NCI-H2227 (cell line): Measurements from ENCODE around the gene TRMT10B.
"Not testable (repeated sequence)": the region's sequence is repeated elsewhere in the genome, so short reads cannot be mapped to it uniquely, and the experiment has no call there.

Source experiments
- DNase-seq: peaks from one replicate; lab custom pipeline; 2025; ENCODE audit not compliant: unreplicated experiment; lab: John Stamatoyannopoulos, UW

Gene TRMT10B

GRCh38 chr9:37798677-37799076, 45.1 kb downstream of the TRMT10B start:
- DNase-seq, result no peak

DNA sequence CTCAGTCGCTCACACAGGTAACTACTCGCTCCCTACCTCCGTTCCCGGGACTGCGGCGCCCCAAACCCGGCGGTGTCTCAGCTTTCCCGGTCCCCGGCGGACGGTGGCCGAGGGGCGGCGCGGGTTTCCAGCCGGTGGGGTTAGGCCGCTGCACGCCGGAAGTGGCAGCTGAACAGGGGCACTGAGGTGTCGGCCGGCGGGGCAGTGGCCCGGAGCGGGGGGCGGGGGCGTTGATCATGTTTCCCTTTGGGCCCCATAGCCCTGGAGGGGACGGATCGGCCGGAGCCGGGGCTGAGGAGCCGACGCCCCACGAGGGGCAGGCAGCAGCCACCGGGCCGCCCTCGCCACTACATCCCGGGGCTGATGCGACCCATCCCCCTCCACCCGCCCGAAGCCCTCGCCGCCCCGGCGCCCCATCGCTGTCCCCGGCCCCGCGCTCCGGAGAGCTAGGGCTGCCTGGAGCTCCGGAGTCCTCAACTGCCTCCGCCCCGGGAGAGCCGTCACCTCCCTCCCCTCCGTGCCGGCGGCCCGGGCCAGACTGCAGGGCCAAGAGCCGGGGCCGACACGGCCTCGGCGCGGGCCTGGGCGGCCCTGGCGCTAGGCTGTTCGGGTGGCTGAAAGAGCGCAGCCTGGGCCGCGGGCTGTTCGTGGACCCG, 47.2 kb downstream of the TRMT10B start, which contains the start of gene DCAF10:
Gene DCAF10 (plus strand): TSS at position 167 of the 656 bp plus-strand sequence. CDS start 70 bp downstream, at position 237.
- DNase-seq, result peak; percentile 83

DNA sequence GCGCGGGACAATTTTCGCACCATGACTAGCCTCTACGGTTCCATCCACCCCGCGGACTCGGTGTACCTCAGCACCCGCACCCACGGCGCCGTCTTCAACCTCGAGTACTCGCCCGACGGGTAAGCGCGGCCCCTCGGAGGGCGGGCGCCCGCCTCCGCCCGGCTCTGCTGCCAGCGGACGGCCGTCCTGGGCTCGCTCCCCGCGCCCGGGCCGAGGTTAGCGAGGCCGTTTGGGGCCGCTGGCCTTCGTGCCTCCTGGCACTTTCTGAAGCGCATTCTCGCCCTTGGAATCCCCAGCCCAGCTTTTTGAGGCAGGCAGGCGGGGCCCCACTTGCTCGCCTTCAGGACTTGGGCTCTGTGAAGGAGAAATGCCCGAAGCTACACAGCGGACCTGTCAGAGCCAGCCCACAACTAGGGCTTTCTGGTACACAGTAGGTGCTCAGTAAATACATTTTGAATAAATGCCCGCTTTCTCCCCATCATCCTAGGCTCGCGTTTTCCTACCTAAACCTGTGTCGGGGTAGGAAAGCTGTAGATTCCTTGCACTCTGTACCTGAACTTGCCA, 47.8 kb downstream of the TRMT10B start:
- no peak for DNase-seq

DNA sequence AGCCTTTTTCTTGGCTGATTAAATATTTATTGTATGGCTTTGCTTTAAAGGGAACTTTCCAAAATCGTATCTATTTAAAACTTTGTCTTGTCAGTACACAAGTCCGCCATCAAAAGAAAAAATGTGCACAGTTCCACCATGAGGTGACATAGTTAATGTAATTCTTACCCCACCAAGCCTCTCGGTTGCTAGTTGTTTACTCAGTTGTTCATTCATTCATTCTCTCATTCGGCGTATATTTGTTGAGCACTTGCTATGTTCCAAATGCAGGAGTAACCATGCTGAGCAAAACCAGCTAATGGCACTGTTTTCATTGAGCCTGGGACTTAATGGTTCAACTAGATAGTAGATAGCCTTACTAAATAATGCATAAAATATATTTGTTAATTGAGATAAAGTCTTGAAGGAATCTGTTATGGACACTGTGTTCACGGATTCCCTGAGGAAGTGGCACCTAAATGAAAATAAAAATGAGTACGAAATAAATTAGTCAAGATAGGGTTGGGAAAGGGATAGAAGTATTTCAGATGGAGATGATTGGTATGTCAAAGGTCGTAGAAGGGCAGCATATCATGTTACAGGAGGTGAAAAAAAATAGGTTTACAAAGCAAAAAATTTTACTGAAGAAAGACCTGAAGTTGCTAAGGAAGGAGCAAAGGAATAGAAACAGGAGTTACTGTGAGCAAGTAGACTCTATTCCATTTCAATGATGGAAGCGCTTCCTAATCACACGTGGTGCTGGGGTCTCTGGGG, 48.5 kb downstream of the TRMT10B start:
- no peak for DNase-seq

- peak; percentile 27 for DNase-seq
These were observed 52.7 kb downstream of the TRMT10B start for GRCh38 chr9:37806271-37806670.

GRCh38 chr9:37809676-37810075, 56.1 kb downstream of the TRMT10B start:
- not testable (repeated sequence) for DNase-seq

GRCh38 chr9:37811906-37812476, 58.4 kb downstream of the TRMT10B start:
- no peak for DNase-seq

DNA sequence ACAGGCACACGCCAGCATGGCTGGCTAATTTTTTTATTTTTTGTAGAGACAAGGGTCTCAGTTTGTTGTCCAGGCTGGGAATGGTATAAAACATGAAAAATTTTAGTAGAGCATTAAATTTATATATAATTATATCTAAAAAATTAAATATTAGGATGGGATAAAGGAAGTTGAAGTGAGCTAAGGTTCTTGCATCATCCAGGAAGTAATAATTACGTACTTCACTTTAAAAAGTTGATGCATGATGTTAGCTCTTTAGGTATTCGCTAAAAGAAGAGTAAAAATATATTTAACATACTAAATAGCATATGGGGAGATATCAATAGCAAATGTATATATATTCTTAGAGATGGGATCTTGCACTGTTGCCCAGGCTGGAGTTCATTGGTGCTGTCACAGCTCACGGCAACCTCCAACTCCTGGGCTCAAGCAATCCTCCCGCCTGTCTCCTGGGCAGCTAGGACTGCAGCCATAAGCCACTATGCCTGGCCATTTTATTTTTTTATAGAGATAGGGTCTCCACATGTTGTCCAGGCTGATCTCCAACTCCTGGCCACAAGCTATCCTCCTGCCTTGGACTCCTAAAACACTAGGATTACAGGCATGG, 59.3 kb downstream of the TRMT10B start:
- no peak for DNase-seq

DNA sequence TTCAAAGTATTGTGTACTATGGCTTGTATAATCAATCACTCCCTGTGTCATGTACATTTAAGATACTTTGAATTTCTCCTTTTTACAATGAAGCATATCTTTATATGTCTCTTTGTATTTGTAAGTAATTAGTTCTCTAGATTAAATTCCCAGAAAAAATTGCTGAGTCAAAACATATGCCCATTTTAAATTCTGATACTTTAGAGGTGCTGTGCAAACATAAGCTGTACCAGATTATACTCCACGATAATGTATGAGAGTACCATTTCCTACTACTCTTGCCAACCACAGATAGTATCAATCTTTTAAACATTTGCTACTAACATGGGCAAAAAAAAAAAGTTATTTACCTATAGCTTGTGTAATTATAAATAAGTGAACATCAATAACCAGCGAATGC, 65.2 kb downstream of the TRMT10B start:
- DNase-seq, result no peak

- DNase-seq, result no peak
These were observed 66.5 kb downstream of the TRMT10B start for GRCh38 chr9:37820142-37820541.

- DNase-seq, result not testable (repeated sequence)
These were observed 71.6 kb downstream of the TRMT10B start for GRCh38 chr9:37825174-37825573.

- no peak for DNase-seq
These were observed 74.0 kb downstream of the TRMT10B start for GRCh38 chr9:37827483-37828165.
